Activated CD8-positive, alpha-beta memory T cell treated with anti-CD3 and anti-CD28 coated beads, Interleukin-2, amount 50 U/mL, for 1 hour (primary cell): ENCODE results near the gene CHORDC1.
A peak's percentile ranks its signal among the peaks of the same experiment; 100 is the strongest.
"Not testable (repeated sequence)": the region's sequence is repeated elsewhere in the genome, so short reads cannot be mapped to it uniquely, and the experiment has no call there.

Experiments
- DNase-seq: peaks from one replicate; pipeline ENCODE4 v3.0.0-alpha.2; 2020; ENCODE audit errors: extremely low read depth

Gene CHORDC1

GRCh38 chr11:90222459-90223247 is at the start of gene CHORDC1:
TSS of gene CHORDC1 (minus strand) at chr11:90223049. CDS start at chr11:90222954, 95 bp downstream.
- peak; percentile 77 for DNase-seq

- DNase-seq = no peak
Measured at GRCh38 chr11:90257158-90257525, 34.3 kb upstream of the CHORDC1 start.

GRCh38 chr11:90256404-90257157 is 33.7 kb upstream of the CHORDC1 start:
- no peak for DNase-seq

- DNase-seq = no peak
Measured at GRCh38 chr11:90254065-90254464, 31.2 kb upstream of the CHORDC1 start.

DNA sequence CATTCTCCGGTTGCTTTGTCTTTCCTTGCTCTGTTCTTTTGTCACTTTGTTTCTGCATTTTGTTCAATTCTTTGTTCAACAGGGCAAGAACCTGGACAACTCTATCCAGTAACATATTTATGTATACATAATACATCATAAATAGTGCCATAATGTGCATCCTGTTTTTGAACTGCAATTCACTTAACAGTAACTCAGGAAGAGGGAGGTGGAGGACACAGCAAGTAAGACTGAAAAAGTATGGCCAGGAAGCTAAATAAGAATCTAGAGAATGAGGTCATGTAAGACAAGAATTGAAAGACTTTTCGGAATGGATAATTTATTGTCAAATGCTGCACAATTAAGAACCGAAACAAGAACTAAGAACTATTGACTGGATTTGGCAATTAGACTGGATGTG is 29.2 kb upstream of the CHORDC1 start:
- DNase-seq = no peak

- DNase-seq = no peak
Measured at GRCh38 chr11:90251599-90251998, 28.8 kb upstream of the CHORDC1 start.

DNA sequence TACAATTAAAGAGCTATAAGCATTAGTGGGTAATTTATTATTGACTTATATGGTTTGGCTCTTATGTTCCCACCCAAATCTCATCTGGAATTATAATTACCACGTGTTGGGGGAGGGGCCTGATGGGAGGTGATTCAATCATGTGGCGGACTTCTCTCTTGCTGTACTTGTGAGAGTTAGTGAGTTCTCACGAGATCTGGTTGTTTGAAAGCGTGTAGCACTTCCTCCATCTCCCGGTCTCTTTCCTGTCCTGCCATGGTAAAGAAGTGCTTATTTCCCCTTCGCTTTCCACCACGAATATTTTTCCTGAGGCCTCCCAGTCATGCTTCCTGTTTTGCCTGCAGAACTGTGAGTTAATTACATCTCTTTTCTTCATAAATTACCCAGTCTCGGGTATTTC is 28.1 kb upstream of the CHORDC1 start:
- DNase-seq = no peak

DNA sequence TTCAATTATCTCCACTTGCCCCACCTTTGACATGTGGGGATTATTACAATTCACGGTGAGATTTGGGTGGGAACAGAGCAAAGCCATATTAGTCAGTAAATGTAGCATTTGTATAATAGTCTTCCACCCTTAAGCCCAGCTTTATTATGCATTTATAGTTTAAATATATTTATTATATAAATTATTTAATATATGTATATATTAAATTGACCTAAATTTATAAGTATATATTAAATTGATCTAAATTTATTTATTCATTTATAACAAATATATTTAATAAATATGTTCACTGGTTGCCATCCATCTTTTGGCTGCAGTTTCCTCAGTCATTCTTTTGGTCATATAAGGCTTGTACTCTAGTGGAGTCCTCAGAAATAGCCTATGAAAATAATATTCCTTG is 23.6 kb upstream of the CHORDC1 start:
- no peak for DNase-seq

- DNase-seq = no peak
Measured at GRCh38 chr11:90243534-90243933, 20.7 kb upstream of the CHORDC1 start.

DNA sequence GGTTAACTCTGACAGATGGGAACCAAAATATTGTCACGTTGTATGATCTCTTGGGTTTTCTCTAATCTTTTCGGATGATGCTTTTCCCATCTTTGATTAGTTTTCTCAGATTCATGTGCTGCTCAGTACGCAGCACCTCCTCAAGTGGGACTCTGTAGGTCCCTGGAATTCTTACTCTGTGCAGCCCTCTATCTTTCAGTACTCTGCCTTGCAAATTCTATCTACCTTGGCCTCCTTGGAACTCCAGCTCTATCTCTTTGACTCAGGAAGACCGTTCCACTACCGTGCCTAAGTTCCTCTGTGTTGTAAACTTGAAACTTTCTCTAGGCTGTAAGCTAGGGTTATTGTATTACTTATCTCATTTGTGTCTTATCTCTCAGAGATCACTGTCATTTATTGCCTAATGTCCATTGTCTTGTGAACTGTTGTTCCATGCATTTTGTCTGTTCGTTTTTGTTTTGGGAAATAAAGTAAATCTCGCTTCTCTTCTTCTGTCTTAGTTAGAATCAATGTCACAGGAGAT is 20.1 kb upstream of the CHORDC1 start:
- no peak for DNase-seq

- no peak for DNase-seq
Measured at GRCh38 chr11:90241414-90241813, 18.6 kb upstream of the CHORDC1 start.

- DNase-seq = not testable (repeated sequence)
Measured at GRCh38 chr11:90239967-90240636, 17.3 kb upstream of the CHORDC1 start.

DNA sequence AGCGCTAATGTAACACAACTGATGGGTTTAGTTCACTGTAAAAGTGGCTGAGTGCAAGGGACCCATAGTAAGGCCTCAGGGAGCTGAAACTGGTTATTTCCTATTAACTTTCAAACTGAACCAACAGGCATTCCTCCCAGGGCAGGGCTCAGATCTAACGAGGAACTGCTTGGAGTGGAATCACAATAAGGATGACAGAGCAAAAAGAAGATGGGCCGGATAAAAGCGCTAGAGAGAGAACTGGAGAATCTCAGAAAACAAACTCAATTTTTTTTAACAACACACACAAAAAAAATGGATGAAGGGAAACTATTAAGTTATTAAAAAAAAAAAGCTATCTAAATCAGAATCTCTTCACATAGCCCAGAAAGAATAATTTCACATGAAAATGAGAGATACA is 14.2 kb upstream of the CHORDC1 start:
- DNase-seq = no peak

- no peak for DNase-seq
Measured at GRCh38 chr11:90235526-90235925, 12.7 kb upstream of the CHORDC1 start.

DNA sequence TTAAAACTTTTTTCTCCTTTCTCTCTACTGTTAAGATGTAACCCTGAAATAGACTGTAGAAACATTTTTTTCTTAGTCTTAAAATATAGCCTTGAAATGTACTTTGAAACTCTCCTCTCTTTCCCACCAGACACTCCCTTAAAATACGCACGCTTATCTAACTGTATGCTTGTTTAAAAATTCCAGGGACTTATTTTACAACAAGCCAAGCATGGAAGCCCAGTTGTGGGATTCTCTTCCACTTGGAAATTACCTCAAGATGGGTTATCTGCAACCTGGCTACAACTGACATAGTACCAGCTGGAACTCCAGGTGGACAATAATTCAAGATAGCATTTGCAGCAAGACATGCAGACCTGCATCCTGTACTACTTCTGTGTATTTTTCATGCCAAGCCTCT is 12.1 kb upstream of the CHORDC1 start:
- no peak for DNase-seq

DNA sequence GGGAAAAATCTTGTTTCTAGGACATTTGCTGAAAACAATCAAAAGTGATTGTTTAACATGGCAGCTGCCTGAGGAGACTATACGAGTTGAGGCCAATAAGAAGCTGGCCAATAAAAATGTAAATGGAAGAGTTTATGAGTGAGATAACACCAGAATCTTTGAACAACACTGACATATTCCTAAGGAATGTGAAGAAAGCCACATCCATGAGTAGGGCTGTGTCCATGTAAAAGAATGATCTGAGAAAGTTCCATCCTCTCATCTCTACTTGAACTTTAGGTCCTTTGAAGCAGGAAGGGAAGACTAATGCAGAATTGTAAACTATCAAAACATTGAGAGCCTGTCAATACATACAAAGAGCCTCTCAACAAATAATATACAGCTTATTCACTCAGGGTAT is 6.9 kb upstream of the CHORDC1 start:
- DNase-seq = no peak

DNA sequence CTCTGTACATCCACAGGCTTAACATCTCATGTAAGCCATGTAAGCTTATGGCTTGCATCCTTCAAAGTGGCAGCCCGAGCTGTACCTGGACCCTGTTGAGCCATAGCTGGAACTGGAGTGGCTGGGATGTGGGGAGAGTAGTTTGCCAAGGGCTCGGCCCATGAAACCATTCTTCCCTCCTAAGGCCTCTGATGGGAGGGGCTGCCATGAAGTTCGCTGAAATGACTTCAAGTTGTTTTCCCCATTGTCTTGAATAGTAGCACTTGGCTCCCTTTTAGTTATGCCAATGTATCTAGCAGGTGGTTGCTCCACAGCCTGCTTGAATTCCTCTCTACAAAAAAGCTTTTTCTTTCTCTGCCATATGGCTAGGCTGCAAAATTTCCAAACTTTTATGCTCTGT is 5.2 kb upstream of the CHORDC1 start:
- no peak for DNase-seq

DNA sequence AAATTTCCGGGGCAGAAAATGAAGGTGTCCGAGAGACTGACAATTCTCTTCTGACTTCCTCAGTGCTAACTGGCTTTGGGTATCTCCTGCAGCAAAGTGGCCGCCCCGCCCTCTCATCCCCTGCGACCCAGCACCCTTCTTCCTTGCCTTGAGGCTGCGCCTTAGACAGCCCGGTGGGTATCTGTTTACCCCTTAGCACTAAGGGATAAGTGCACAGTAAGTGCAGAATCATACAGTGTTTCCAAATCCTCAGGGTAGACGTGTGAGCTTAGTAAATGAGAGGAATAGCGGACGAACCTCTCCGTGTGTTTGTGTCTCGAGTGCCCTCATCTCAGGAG is 368 bp upstream of the CHORDC1 start:
- no peak for DNase-seq

- no peak for DNase-seq
Measured at GRCh38 chr11:90221803-90222458, 918 bp downstream of the CHORDC1 start.

GRCh38 chr11:90220391-90220790 is 2.5 kb downstream of the CHORDC1 start:
- DNase-seq = no peak

DNA sequence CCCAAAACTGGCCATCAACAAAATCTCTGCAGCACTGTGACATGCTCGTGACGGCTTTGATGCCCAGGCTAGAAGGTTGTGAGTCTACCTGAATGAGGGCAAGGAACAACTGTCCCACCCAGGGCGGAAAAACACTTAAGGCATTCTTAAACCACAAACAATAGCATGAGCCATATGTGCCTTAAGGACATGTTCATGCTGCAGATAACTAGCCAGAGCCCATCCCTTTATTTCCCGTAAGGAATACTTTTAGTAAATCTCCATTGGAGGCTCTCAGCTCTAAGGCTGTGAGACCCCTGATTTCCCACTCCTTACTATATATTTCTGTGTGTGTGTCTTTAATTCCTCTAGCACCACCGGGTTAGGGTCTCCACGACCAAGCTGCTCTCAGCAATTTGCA is 3.4 kb downstream of the CHORDC1 start:
- DNase-seq = no peak

DNA sequence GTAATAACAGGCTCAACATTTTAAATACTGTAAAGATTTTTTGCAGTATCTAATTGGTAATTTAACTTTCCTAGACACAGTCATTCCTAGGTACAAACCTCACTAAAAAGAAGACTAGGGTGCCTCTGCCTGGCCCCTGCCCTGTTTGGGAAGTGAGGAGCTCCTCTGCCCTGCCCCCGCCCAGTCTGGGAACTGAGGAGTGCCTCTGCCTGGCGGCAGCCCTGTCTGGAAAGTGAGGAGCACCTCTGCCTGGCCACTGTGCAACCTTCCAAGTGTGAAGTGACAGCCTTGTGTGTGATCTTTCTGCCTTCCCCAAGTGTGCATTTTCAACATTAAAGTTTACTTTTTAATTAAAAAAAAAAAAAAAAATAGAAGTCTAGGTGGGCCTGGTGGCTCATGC is 4.2 kb downstream of the CHORDC1 start:
- no peak for DNase-seq
